ENCODE data around the gene AUTS2.

DNA sequence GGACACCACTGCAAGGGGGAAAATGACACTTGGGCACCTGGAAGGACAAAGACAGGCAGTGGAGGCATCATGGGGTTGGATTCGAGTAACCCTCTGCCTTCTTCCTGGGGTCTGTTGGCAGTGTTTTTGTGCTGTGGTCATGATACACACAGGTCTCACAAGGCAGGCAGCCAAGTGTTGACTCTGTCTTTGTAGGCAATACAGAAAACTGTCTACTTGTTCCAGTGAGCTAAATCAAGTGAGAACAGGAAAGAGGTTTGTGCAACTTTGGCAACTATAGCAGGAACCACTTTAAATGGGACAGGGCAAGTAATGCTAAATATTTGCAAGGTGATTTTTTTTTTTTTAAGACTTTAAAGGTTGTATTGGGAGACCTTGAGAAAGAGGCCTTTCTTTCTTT is 955.1 kb downstream of the AUTS2 start:
- TF ChIP-seq POLR2AphosphoS5 (IDR thresholded peaks at IDR 0.05; ENCODE audit: low read depth, low read length) (no peak), SPI1 (IDR thresholded peaks at IDR 0.05; ENCODE audit: low read depth, low read length) (no peak), POLR2A (IDR thresholded peaks at IDR 0.05; ENCODE audit: low read depth, low read length) (no peak), TAF1 (IDR thresholded peaks at IDR 0.05; ENCODE audit: low read depth, low read length) (no peak), POU2F2 (IDR thresholded peaks at IDR 0.05; ENCODE audit: low read depth, low read length) (no peak), PAX5 (IDR thresholded peaks at IDR 0.05; ENCODE audit: insufficient read depth, low read length, severe bottlenecking) (no peak)

All from GM12891 (cell line).